HepG2 (cell line): ENCODE results near the gene MTUS2. TPM values are rescaled to one million over a fixed set of nuclear protein-coding genes. Genes with fewer than 3 reads are reported as not detected.

ENCODE experiments used
- ATAC-seq: fragments of 200-7000 bp; cut with Tn5 transposase; 3 replicates; pipeline ENCODE4 v1.9.1; 2020; ENCODE audit warnings: mild to moderate bottlenecking, moderate library complexity
- BruUV-seq: library from RNA; stranded (reverse); fragments of 400-500 nt; replicated peaks from 2 replicates; lab custom pipeline; 2021; lab: Mats Ljungman, UMichigan
- CTCF ChIA-PET: fragments of 300-600 bp; formaldehyde crosslinking; extraction: SDS; loops from one replicate; lab custom pipeline; 2021; ENCODE audit warnings: low total read pairs, inconsistent platforms, low intra/inter-chr PET ratio; lab: Yijun Ruan, JAX
- POLR2A ChIA-PET: fragments of 350-600 bp; sonication (Branson Sonifier 250); formaldehyde crosslinking; loops from one replicate; lab custom pipeline; 2020; ENCODE audit warnings: antibody characterized with exemption, inconsistent platforms; lab: Yijun Ruan, JAX
- DNase-seq: peaks from one replicate; pipeline ENCODE4 v3.0.0-alpha.2; 2015; ENCODE audit warnings: low spot score
- FAIRE-seq: peaks from 3 replicates; lab custom pipeline; 2011; peaks lifted over from hg19 to GRCh38; lab: Jason Lieb, UNC
- H2AFZ ChIP-seq: one replicate; pipeline ENCODE4 v1.6.1; 2011; ENCODE audit warnings: low read length, inconsistent platforms
- H3K27ac ChIP-seq: fragments of 300-600 bp; 3 replicates; pipeline ENCODE4 v1.8.0; 2011; ENCODE audit warnings: mixed run types, mild to moderate bottlenecking, mixed read lengths, low read length, inconsistent platforms; ENCODE audit not compliant: insufficient read depth; ENCODE audit errors: extremely low read length
- H3K27me3 ChIP-seq, 2 experiments: fragments of 200-600 bp in 1 of 2; 2 replicates in 1 of 2; 3 replicates in 1 of 2; pipeline versions ENCODE4 v1.6.0 to v1.8.0; 2011; ENCODE audit warnings: low read length in 2 of 2, mild to moderate bottlenecking in 2 of 2, moderate library complexity in 2 of 2, inconsistent platforms in 1 of 2; ENCODE audit not compliant: insufficient read depth in 2 of 2, control insufficient read depth in 1 of 2
- H3K36me3 ChIP-seq, 2 experiments: fragments of 200-600 bp in 1 of 2; replicated peaks in 1 of 2; 2 replicates in 1 of 2; 3 replicates in 1 of 2; pipeline versions ENCODE4 v1.5.1 to v1.8.0; 2011; ENCODE audit warnings: low read length in 2 of 2, inconsistent platforms in 1 of 2; ENCODE audit not compliant: insufficient read depth in 2 of 2, control insufficient read depth in 1 of 2
- H3K4me1 ChIP-seq: 2 replicates; pipeline ENCODE4 v1.5.1; 2012; ENCODE audit warnings: low read length, inconsistent platforms; ENCODE audit not compliant: insufficient read depth
- H3K4me2 ChIP-seq: 2 replicates; pipeline ENCODE4 v1.6.0; 2011; ENCODE audit warnings: low read depth, low read length, inconsistent platforms
- H3K4me3 ChIP-seq, 3 experiments: fragments of 200-600 bp in 1 of 3; sonication (generic), shearing (Covaris generic) in 1 of 3; replicated peaks in 1 of 3; 2 replicates each; pipeline ENCODE4 v1.5.1; 2011 to 2016; ENCODE audit warnings: low read length in 3 of 3, inconsistent platforms in 2 of 3, low read depth in 2 of 3, mild to moderate bottlenecking in 2 of 3, control low read depth in 1 of 3, mixed read lengths in 1 of 3; ENCODE audit not compliant: insufficient read depth in 1 of 3
- H3K79me2 ChIP-seq: one replicate; pipeline ENCODE4 v1.6.1; 2011; ENCODE audit warnings: low read length, inconsistent platforms; ENCODE audit not compliant: insufficient read depth
- H3K9ac ChIP-seq: 2 replicates; pipeline ENCODE4 v1.6.0; 2011; ENCODE audit warnings: mild to moderate bottlenecking, low read depth, low read length, inconsistent platforms; ENCODE audit not compliant: insufficient read depth
- H3K9me3 ChIP-seq: 2 replicates; pipeline ENCODE4 v1.5.1; 2012; ENCODE audit warnings: mild to moderate bottlenecking, low read length
- H4K20me1 ChIP-seq: 2 replicates; pipeline ENCODE4 v1.6.0; 2011; ENCODE audit warnings: inconsistent platforms, mild to moderate bottlenecking, low read length, moderate library complexity; ENCODE audit not compliant: insufficient read depth
- HDAC1 ChIP-seq: sonication (generic); formaldehyde crosslinking; IDR thresholded peaks from 2 replicates; pipeline ENCODE4 v1.5.1; 2020; ENCODE audit warnings: mild to moderate bottlenecking, missing genetic modification reagents
- HOXA5 ChIP-seq: sonication (generic); formaldehyde crosslinking; IDR thresholded peaks from 2 replicates; pipeline ENCODE4 v1.4.0; 2020; ENCODE audit warnings: missing genetic modification reagents
- KLF6 ChIP-seq: IDR thresholded peaks from 2 replicates; pipeline ENCODE4 v1.8.0; 2016; ENCODE audit warnings: missing biosample characterization, missing genetic modification reagents
- KMT2B ChIP-seq: IDR thresholded peaks from 2 replicates; pipeline ENCODE4 v1.6.1; 2016; ENCODE audit warnings: missing genetic modification reagents, missing compliant biosample characterization
- MEIS1 ChIP-seq: sonication (generic); formaldehyde crosslinking; IDR thresholded peaks from 2 replicates; pipeline ENCODE4 v1.9.0; 2021; ENCODE audit warnings: mild to moderate bottlenecking, missing genetic modification reagents, moderate library complexity, borderline replicate concordance
- MXI1 ChIP-seq: IDR thresholded peaks from 3 replicates; pipeline ENCODE4 v1.6.1; 2012; ENCODE audit warnings: low read depth, low read length, inconsistent platforms, borderline replicate concordance
- PHF20 ChIP-seq: sonication (generic); formaldehyde crosslinking; IDR thresholded peaks from 2 replicates; pipeline ENCODE4 v1.5.0; 2020; ENCODE audit warnings: mild to moderate bottlenecking, missing genetic modification reagents
- PHF8 ChIP-seq: sonication (generic); formaldehyde crosslinking; IDR thresholded peaks from 2 replicates; pipeline ENCODE4 v1.5.0; 2020; ENCODE audit warnings: missing genetic modification reagents
- RXRA ChIP-seq: sonication (generic); formaldehyde crosslinking; IDR thresholded peaks from 2 replicates; pipeline ENCODE4 v1.5.1; 2020; ENCODE audit warnings: missing genetic modification reagents
- ZMAT5 ChIP-seq: sonication (generic); formaldehyde crosslinking; IDR thresholded peaks from 2 replicates; pipeline ENCODE4 v1.5.0; 2020; ENCODE audit warnings: mild to moderate bottlenecking, low read depth, missing genetic modification reagents, borderline replicate concordance
- ZNF142 ChIP-seq: sonication (generic); formaldehyde crosslinking; IDR thresholded peaks from 2 replicates; pipeline ENCODE4 v1.4.0; 2020; ENCODE audit warnings: missing genetic modification reagents
- ZNF580 ChIP-seq: IDR thresholded peaks from 2 replicates; pipeline ENCODE4 v1.6.1; 2016; ENCODE audit warnings: low read depth, borderline replicate concordance
- ZNF614 ChIP-seq: IDR thresholded peaks from 2 replicates; pipeline ENCODE4 v1.6.1; 2018; ENCODE audit warnings: missing biosample characterization, missing genetic modification reagents, inconsistent platforms, borderline replicate concordance
- WGBS: methylation state at CpG from one replicate; pipeline ENCODE4 v1.1.6; 2017; ENCODE audit warnings: low lambda C conversion rate; 5-methylcytosine and 5-hydroxymethylcytosine counted together
- in situ Hi-C: cut with HindIII; loops from 2 replicates; pipeline ENCODE4 v1.10.0; 2017; ENCODE audit warnings: low pct_unique_long_range_greater_than_20kb; ENCODE audit not compliant: extremely low pct_ligation_motif_present
- intact Hi-C: fragments of 100-400 bp; cut with micrococcal nuclease; formaldehyde crosslinking; loops from one replicate; pipeline ENCODE4 v1.10.0; 2022; ENCODE audit not compliant: unreplicated experiment
- polyA plus RNA-seq, 8 experiments: library from polyadenylated mRNA; depleted of rRNA in 3 of 8; stranded (reverse) in 7 of 8; unstranded in 1 of 8; fragments of >200 nt; fragmentation: Illumina TruSeq in 4 of 8; extraction: Trizol in 4 of 8; gene quantifications; 2 replicates each; pipeline versions ENCODE4 v1.2.1 to v1.2.3, GENCODE V29; 2011 to 2016; ENCODE audit warnings: low read depth in 4 of 8, missing spikeins in 1 of 8, mixed read lengths in 1 of 8; ENCODE audit not compliant: insufficient read depth in 1 of 8
- total RNA-seq, 5 experiments: library from RNA; depleted of rRNA; stranded (reverse); fragments of >200 nt; fragmentation: Illumina TruSeq; extraction: Trizol; gene quantifications; 2 replicates each; pipeline ENCODE4 v1.2.3, GENCODE V29; 2016; ENCODE audit warnings: low read depth in 1 of 5

Gene MTUS2
- total and polyA plus RNA-seq, 2 of the 13 experiments (the other 11 are each of a cell fraction or from before 2014, with no cell fraction given): not detected

DNA sequence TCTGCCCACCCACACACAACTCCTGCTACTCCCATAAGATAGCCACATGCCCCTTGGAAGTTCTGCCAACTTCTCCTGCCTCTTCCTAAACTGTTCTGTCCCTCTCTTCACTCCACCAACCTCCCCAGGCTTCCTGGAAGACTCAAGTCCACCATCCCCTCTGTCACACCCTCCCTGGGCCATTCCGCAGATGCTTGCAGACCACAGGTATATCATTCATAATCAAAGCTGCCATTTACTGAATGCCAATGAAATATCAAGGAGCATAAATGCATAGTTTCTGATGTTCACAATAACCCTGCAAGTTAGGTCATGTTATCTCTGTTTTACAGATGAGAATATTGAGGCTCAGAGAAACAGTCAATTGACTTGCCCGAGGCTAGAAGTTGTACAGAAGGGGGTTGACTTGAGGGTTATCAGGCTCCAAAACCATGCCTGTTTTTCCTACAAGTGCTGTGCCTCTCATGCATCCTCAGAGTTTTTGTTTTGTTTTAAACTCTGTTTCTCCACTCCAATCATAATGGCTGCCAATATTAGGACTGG lies 639.7 kb downstream of the MTUS2 start:
- POLR2A ChIA-PET: no interaction called here
- CTCF ChIA-PET: no interaction called here

More for the DNA sequence above, 639.7 kb downstream of the MTUS2 start:
- no peak overlapping the region for H3K27ac ChIP-seq
- H3K9me3 ChIP-seq: no peaks in the 10 kb centered on the region
- H3K4me2 ChIP-seq: no peak overlapping the region
- WGBS: 0% methylated on average over 2 of the region's 2 CpGs
- ATAC-seq (no peak), DNase-seq (no peak), FAIRE-seq (no peak)
- no peaks in the 10 kb centered on the region for H3K36me3 ChIP-seq
- in situ Hi-C loops (no loop called here), intact Hi-C loops (no loop called here)
- H2AFZ ChIP-seq: no peak overlapping the region
- H3K27me3 ChIP-seq: no peaks in the 10 kb centered on the region
- no TSS peak for BruUV-seq
- H3K4me3 ChIP-seq: no peak overlapping the region
- H3K4me1 ChIP-seq: no peaks in the 10 kb centered on the region
- no peaks in the 10 kb centered on the region for H3K79me2 ChIP-seq
- H4K20me1 ChIP-seq: no peaks in the 10 kb centered on the region
- TF ChIP-seq MXI1: no peak
- TF ChIP-seq KMT2B (CRISPR knock-in tag): no peak
- TF ChIP-seq ZNF580 (CRISPR knock-in tag): no peak
- TF ChIP-seq ZMAT5: no peak
- no peak for TF ChIP-seq HOXA5
- no peak for TF ChIP-seq ZNF142 (CRISPR knock-in tag)
- no peak for TF ChIP-seq ZNF614 (CRISPR knock-in tag)
- TF ChIP-seq KLF6 (CRISPR knock-in tag): no peak
- no peak for TF ChIP-seq PHF8
- TF ChIP-seq MEIS1 (CRISPR knock-in tag): no peak
- TF ChIP-seq RXRA (CRISPR knock-in tag): no peak
- no peak for TF ChIP-seq PHF20 (CRISPR knock-in tag)
- TF ChIP-seq HDAC1 (CRISPR knock-in tag): no peak
- no peak overlapping the region for H3K9ac ChIP-seq
